RWPE1 (cell line): ENCODE measurements around the gene FAM228A.

ENCODE experiments used
- CTCF ChIA-PET: fragments of 350-600 bp; sonication (Branson Sonifier 250); formaldehyde crosslinking; extraction: SDS; loops from one replicate; lab custom pipeline; 2021; lab: Yijun Ruan, JAX
- POLR2A ChIA-PET: fragments of 400-600 bp; formaldehyde crosslinking; extraction: SDS; loops from one replicate; lab custom pipeline; 2020; ENCODE audit warnings: antibody characterized with exemption; ENCODE audit not compliant: low non-redundant PET; lab: Yijun Ruan, JAX
- DNase-seq: peaks from one replicate; pipeline ENCODE4 v3.0.0; 2012; ENCODE audit warnings: low spot score
- H3K27ac ChIP-seq: fragments of 450-650 bp; 2 replicates; pipeline ENCODE4 v1.5.1; 2017
- TF ChIP-seq, protein P1 (sequence below): fragments of 450-650 bp; conservative IDR thresholded peaks from 2 replicates; pipeline ENCODE4 v1.5.1; 2017; ENCODE audit warnings: low read depth, mild to moderate bottlenecking

Gene FAM228A

DNA sequence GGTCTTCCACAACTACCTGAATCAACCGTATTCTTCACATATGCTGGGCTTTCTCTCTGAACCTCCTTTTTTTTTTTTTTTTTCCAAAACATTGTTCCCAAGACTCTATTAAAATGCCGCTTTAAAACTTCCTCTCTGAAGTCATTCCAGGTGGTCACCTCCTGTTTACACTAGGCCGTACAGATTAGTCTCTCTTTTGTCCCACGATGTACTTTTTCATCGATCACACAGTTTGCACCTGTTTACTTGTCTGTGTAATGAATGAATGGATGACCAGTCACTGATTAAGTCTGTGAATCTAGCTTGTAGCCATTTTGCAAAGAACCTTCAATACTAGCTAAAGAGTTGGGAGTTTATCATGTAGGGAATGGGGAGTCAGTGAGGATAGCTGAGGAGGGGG is 16.7 kb upstream of the FAM228A start:
- no peak overlapping the region for H3K27ac ChIP-seq
- ChIA-PET CTCF (no interaction called here), POLR2A (no interaction called here)
- no peak for DNase-seq
- TF ChIP-seq, protein P1, sequence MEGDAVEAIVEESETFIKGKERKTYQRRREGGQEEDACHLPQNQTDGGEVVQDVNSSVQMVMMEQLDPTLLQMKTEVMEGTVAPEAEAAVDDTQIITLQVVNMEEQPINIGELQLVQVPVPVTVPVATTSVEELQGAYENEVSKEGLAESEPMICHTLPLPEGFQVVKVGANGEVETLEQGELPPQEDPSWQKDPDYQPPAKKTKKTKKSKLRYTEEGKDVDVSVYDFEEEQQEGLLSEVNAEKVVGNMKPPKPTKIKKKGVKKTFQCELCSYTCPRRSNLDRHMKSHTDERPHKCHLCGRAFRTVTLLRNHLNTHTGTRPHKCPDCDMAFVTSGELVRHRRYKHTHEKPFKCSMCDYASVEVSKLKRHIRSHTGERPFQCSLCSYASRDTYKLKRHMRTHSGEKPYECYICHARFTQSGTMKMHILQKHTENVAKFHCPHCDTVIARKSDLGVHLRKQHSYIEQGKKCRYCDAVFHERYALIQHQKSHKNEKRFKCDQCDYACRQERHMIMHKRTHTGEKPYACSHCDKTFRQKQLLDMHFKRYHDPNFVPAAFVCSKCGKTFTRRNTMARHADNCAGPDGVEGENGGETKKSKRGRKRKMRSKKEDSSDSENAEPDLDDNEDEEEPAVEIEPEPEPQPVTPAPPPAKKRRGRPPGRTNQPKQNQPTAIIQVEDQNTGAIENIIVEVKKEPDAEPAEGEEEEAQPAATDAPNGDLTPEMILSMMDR: no peak

- TF ChIP-seq, protein P1: no peak
- ChIA-PET POLR2A (no interaction called here), CTCF (no interaction called here)
- no peak overlapping the region for H3K27ac ChIP-seq
- no peak for DNase-seq
These were observed 15.1 kb upstream of the FAM228A start for GRCh38 chr2:24159708-24160107.

DNA sequence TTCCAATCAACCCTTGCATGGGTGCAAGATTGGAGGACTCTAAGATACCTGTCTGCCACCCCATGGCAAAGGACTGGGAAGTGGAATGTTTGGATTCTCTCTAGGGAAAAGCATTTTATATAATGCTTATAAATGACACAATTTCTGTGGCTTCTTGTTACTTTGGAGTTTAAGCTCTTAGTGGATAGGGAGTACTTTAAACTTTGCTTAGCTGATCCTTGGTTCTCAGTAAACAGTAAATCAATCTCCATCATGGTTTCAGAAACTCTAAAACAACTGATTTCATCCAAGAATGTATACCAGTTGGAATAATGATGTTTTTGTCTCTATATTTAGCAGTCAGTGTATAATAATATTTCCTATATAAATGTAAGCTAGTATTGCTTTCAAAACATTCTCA is 14.1 kb upstream of the FAM228A start:
- ChIA-PET CTCF (no interaction called here), POLR2A (no interaction called here)
- TF ChIP-seq, protein P1: no peak

GRCh38 chr2:24162494-24162893 is 12.4 kb upstream of the FAM228A start:
- no peak for DNase-seq
- ChIA-PET POLR2A (no interaction called here), CTCF (interaction anchor here (0.6 kb wide), 1 partner anchor 25 kb away, joined by 3 read pairs; no protein-coding TSS in a partner anchor)
- TF ChIP-seq, protein P1: no peak
- H3K27ac ChIP-seq: no peak overlapping the region

More for the DNA sequence above, 14.1 kb upstream of the FAM228A start:
- DNase-seq: no peak
- no peak overlapping the region for H3K27ac ChIP-seq

DNA sequence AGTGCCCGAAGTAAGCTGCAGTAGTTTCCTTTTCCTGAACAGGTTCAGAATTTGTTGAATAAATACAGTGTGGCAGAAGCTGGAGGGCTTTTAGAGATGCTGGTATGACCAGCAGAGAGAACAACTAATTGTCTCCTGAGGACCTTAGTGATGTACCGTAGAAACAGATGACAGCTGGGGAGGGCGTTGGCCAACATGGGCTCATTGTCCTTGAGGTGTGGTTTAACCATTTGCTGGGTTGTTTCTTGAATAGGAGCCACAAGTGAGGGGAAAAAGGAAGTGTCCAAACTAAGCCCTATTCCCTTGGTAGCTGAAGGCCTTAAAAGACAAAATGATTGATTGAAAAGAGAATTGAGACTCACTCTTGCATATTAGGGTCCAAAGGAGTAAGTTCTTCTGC is 11.7 kb upstream of the FAM228A start:
- H3K27ac ChIP-seq: no peak overlapping the region
- no peak for DNase-seq
- ChIA-PET POLR2A (no interaction called here), CTCF (interaction anchor here (0.6 kb wide), 1 partner anchor 39 kb away, joined by 10 read pairs; no protein-coding TSS in a partner anchor)
- TF ChIP-seq, protein P1: no peak

- no peak overlapping the region for H3K27ac ChIP-seq
- ChIA-PET POLR2A (no interaction called here), CTCF (interaction anchor here (0.6 to 0.8 kb wide), 3 partner anchors 13 to 222 kb away, joined by 3 to 10 read pairs (median 8); no protein-coding TSS in a partner anchor)
- TF ChIP-seq, protein P1: no peak
- no peak for DNase-seq
These were observed 11.3 kb upstream of the FAM228A start for GRCh38 chr2:24163601-24164000.
